HepG2 (cell line): ENCODE results near the gene ADAMTSL4. TPM values are rescaled to one million over a fixed set of nuclear protein-coding genes. Genes with fewer than 3 reads are reported as not detected.

Source experiments
- FOXC1 ChIP-seq: sonication (generic); formaldehyde crosslinking; IDR thresholded peaks from 2 replicates; pipeline ENCODE4 v1.8.0; 2022; ENCODE audit warnings: mild to moderate bottlenecking, missing genetic modification reagents, borderline replicate concordance
- HNRNPK ChIP-seq: fragments of 200-400 bp; formaldehyde crosslinking; IDR thresholded peaks from 2 replicates; pipeline ENCODE4 v1.6.1; 2018; ENCODE audit warnings: low read length, low read depth, moderate library complexity, mild to moderate bottlenecking; ENCODE audit not compliant: poor library complexity, severe bottlenecking
- HNRNPL ChIP-seq: fragments of 200-400 bp; formaldehyde crosslinking; IDR thresholded peaks from 2 replicates; pipeline ENCODE4 v1.6.1; 2017; ENCODE audit warnings: mild to moderate bottlenecking, low read depth, low read length
- KMT2A ChIP-seq: sonication (generic); formaldehyde crosslinking; IDR thresholded peaks from 2 replicates; pipeline ENCODE4 v1.4.0; 2020; ENCODE audit warnings: missing genetic modification reagents
- MAX ChIP-seq: IDR thresholded peaks from 2 replicates; pipeline ENCODE4 v1.6.1; 2012; ENCODE audit warnings: inconsistent platforms
- MBD4 ChIP-seq: IDR thresholded peaks from 2 replicates; pipeline ENCODE4 v1.6.1; 2012; ENCODE audit warnings: low read length, inconsistent platforms, borderline replicate concordance
- MED1 ChIP-seq: sonication (generic); formaldehyde crosslinking; IDR thresholded peaks from 2 replicates; pipeline ENCODE4 v1.4.0; 2020; ENCODE audit warnings: missing genetic modification reagents
- POLR2AphosphoS5 ChIP-seq: IDR thresholded peaks from 2 replicates; pipeline ENCODE4 v1.6.1; 2012; ENCODE audit warnings: low read depth, low read length
- POLR2G ChIP-seq: fragments of 200-400 bp; formaldehyde crosslinking; IDR thresholded peaks from 2 replicates; pipeline ENCODE4 v1.6.1; 2018; ENCODE audit warnings: mild to moderate bottlenecking, low read depth, low read length, moderate library complexity
- RERE ChIP-seq: IDR thresholded peaks from 2 replicates; pipeline ENCODE4 v1.6.1; 2016; ENCODE audit warnings: low read depth, missing genetic modification reagents, missing compliant biosample characterization
- RNF2 ChIP-seq: fragments of 450-650 bp; conservative IDR thresholded peaks from 2 replicates; pipeline ENCODE4 v1.6.1; 2016; ENCODE audit warnings: low read depth
- SAFB2 ChIP-seq: sonication (generic); formaldehyde crosslinking; IDR thresholded peaks from 2 replicates; pipeline ENCODE4 v1.5.1; 2020; ENCODE audit warnings: missing genetic modification reagents, low read depth, mild to moderate bottlenecking, borderline replicate concordance
- SIN3A ChIP-seq: IDR thresholded peaks from 2 replicates; pipeline ENCODE4 v1.6.1; 2011; ENCODE audit warnings: low read depth, mild to moderate bottlenecking, control low read depth, low read length, borderline replicate concordance
- TCF12 ChIP-seq, 2 experiments: fragments of 450-650 bp in 1 of 2; sonication (generic) in 1 of 2; formaldehyde crosslinking in 1 of 2; IDR thresholded peaks; 2 replicates each; pipeline versions ENCODE4 v1.6.1 to v1.8.0; 2017 to 2022; ENCODE audit warnings: antibody characterized with exemption in 1 of 2, mild to moderate bottlenecking in 1 of 2, missing genetic modification reagents in 1 of 2, moderate library complexity in 1 of 2
- TERF1 ChIP-seq: sonication (generic); formaldehyde crosslinking; IDR thresholded peaks from 2 replicates; pipeline ENCODE4 v1.8.0; 2022; ENCODE audit warnings: mild to moderate bottlenecking, missing genetic modification reagents, moderate library complexity
- U2AF2 ChIP-seq: fragments of 200-400 bp; formaldehyde crosslinking; IDR thresholded peaks from 2 replicates; pipeline ENCODE4 v1.6.1; 2017; ENCODE audit warnings: low read depth, mild to moderate bottlenecking, low read length
- ZFAT ChIP-seq: sonication (generic); formaldehyde crosslinking; conservative IDR thresholded peaks from 2 replicates; pipeline ENCODE4 v1.8.1; 2023; ENCODE audit warnings: missing genetic modification reagents, inconsistent platforms
- ZKSCAN5 ChIP-seq: sonication (generic); formaldehyde crosslinking; IDR thresholded peaks from 2 replicates; pipeline ENCODE4 v1.5.1; 2020; ENCODE audit warnings: mild to moderate bottlenecking, missing genetic modification reagents
- ZSCAN29 ChIP-seq: sonication (generic); formaldehyde crosslinking; conservative IDR thresholded peaks from 2 replicates; pipeline ENCODE4 v1.4.0; 2020; ENCODE audit warnings: mild to moderate bottlenecking, missing genetic modification reagents
- polyA plus RNA-seq, 8 experiments: library from polyadenylated mRNA; depleted of rRNA in 3 of 8; stranded (reverse) in 7 of 8; unstranded in 1 of 8; fragments of >200 nt; fragmentation: Illumina TruSeq in 4 of 8; extraction: Trizol in 4 of 8; gene quantifications; 2 replicates each; pipeline versions ENCODE4 v1.2.1 to v1.2.3, GENCODE V29; 2011 to 2016; ENCODE audit warnings: low read depth in 4 of 8, missing spikeins in 1 of 8, mixed read lengths in 1 of 8; ENCODE audit not compliant: insufficient read depth in 1 of 8
- total RNA-seq, 5 experiments: library from RNA; depleted of rRNA; stranded (reverse); fragments of >200 nt; fragmentation: Illumina TruSeq; extraction: Trizol; gene quantifications; 2 replicates each; pipeline ENCODE4 v1.2.3, GENCODE V29; 2016; ENCODE audit warnings: low read depth in 1 of 5
- TF ChIP-seq, protein P1 (sequence below): sonication (generic); formaldehyde crosslinking; IDR thresholded peaks from 2 replicates; pipeline ENCODE4 v1.5.0; 2020; ENCODE audit warnings: mild to moderate bottlenecking, missing genetic modification reagents, borderline replicate concordance

The ADAMTSL4 gene
- total and polyA plus RNA-seq, 2 of the 13 experiments (the other 11 are each of a cell fraction or from before 2014, with no cell fraction given), result 3.9 to 16.4 TPM

DNA sequence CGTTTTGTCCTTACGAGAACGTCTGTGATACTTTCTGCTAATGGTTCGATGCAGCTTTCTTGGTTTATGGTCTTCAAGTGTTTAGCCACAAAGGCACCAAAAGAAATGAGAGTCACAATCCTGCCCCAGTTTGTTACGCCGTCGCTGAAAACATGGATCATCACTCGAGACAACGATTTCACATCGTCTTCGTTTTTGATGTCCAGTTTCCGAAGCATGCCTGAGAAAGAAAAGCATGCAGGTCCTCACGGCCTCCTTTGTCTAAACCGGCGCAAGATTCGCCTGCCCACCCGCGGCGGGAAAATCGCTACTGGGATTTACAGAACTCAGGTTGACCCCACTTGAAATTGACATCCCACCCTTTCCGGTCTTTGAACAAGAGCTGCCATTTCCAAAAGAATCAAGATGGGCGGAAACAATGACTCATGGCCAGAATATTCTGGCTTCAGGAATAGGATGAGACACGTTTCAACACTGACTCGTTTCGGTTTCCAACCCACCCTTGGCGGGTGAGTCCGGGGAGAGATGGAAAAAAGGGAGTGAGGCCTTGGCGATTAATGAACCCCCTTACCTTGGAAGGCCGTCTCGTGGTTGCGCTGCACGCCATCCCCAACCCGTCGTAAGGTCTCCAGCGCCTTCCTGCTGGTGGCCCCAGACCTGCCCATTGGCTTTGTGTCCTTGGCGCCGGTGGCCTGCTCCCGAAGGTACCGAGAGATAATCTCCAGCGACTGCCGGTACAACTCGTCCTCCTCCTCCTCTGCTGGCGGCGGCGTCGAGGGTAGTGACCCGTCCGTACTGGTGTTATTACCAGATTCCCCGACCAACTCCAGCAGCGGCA is 29.3 kb downstream of the ADAMTSL4 start (continued):
- TF ChIP-seq RERE (CRISPR knock-in tag) (no peak), HNRNPK (no peak), HNRNPL (no peak), MED1 (peak; percentile 23; the same call in 1 of the 2 replicates), ZKSCAN5 (CRISPR knock-in tag) (no peak), POLR2AphosphoS5 (peak; percentile 21), RNF2 (no peak), FOXC1 (CRISPR knock-in tag) (no peak), POLR2G (peak; percentile 13; the same call in 1 of the 2 replicates), TCF12 (IDR thresholded peaks at IDR 0.05) (no peak), TCF12 (CRISPR knock-in tag; IDR thresholded peaks at IDR 0.05) (0 out of 2 replicates have a peak, but pooled peaks have one; percentile 12), ZSCAN29 (0 out of 2 replicates have a peak, but pooled peaks have one; percentile 53), U2AF2 (no peak), SAFB2 (0 out of 2 replicates have a peak, but pooled peaks have one; percentile 75), MAX (peak; percentile 3; the same call in 1 of the 2 replicates), KMT2A (CRISPR knock-in tag) (peak; percentile 18; the same call in 1 of the 2 replicates), SIN3A (no peak; the same call in 1 of the 2 replicates), TERF1 (no peak), MBD4 (no peak), ZFAT (CRISPR knock-in tag) (no peak)
- TF ChIP-seq, protein P1, sequence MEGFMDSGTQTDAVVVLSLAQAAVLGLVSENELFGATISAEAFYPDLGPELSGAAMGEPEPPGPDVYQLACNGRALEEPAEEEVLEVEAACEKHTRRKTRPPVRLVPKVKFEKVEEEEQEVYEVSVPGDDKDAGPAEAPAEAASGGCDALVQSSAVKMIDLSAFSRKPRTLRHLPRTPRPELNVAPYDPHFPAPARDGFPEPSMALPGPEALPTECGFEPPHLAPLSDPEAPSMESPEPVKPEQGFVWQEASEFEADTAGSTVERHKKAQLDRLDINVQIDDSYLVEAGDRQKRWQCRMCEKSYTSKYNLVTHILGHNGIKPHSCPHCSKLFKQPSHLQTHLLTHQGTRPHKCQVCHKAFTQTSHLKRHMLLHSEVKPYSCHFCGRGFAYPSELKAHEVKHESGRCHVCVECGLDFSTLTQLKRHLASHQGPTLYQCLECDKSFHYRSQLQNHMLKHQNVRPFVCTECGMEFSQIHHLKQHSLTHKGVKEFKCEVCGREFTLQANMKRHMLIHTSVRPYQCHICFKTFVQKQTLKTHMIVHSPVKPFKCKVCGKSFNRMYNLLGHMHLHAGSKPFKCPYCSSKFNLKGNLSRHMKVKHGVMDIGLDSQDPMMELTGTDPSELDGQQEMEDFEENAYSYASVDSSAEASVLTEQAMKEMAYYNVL (CRISPR knock-in tag), result 0 out of 2 replicates have a peak, but pooled peaks have one; percentile 12
